ENCODE data around the gene MORF4L2. TPM values are rescaled to one million over a fixed set of nuclear protein-coding genes. Genes with fewer than 3 reads are reported as not detected.

MORF4L2 gene
- total and polyA plus RNA-seq, 2 of the 8 experiments (the other 6 are each of a cell fraction or from before 2014, with no cell fraction given) = 235 to 373 TPM

- TF ChIP-seq CHD7 (IDR thresholded peaks at IDR 0.05; ENCODE audit: insufficient replicate concordance, low read length) (no peak), RFX5 (IDR thresholded peaks at IDR 0.05; ENCODE audit: borderline replicate concordance, low read depth, low read length) (no peak), TEAD4 (IDR thresholded peaks at IDR 0.05; ENCODE audit: low read depth, low read length) (no peak), TCF12 (IDR thresholded peaks at IDR 0.05; ENCODE audit: low read depth, low read length) (no peak), POU5F1 (IDR thresholded peaks at IDR 0.05; ENCODE audit: low read depth, low read length) (no peak), POLR2A (IDR thresholded peaks at IDR 0.05; ENCODE audit: control extremely low read depth in 1 of 2, low read depth in 2 of 2, low read length in 2 of 2) (no peak), EP300 (IDR thresholded peaks at IDR 0.05; ENCODE audit: borderline replicate concordance in 1 of 2, low read depth in 2 of 2, low read length in 2 of 2) (no peak), POLR2AphosphoS5 (IDR thresholded peaks at IDR 0.05; ENCODE audit: low read depth, low read length) (no peak), ASH2L (IDR thresholded peaks at IDR 0.05; ENCODE audit: low read length) (no peak), CTBP2 (IDR thresholded peaks at IDR 0.05; ENCODE audit: borderline replicate concordance, insufficient read depth, insufficient read length, low read length) (no peak), RXRA (IDR thresholded peaks at IDR 0.05; ENCODE audit: insufficient read depth, low read depth, low read length) (no peak), BACH1 (IDR thresholded peaks at IDR 0.05; ENCODE audit: low read length) (no peak), PHF8 (conservative IDR thresholded peaks at IDR 0.05; ENCODE audit: low read depth, low read length) (no peak)
Observed at GRCh38 chrX:103729015-103729414, 42.5 kb upstream of the MORF4L2 start (continued).
